SW480 (cell line): Measurements from ENCODE around the gene WDR20.

Experiments
- DNase-seq: peaks from one replicate; pipeline ENCODE4 v3.0.0-alpha.2; 2016; ENCODE audit warnings: low spot score

The WDR20 gene

DNA sequence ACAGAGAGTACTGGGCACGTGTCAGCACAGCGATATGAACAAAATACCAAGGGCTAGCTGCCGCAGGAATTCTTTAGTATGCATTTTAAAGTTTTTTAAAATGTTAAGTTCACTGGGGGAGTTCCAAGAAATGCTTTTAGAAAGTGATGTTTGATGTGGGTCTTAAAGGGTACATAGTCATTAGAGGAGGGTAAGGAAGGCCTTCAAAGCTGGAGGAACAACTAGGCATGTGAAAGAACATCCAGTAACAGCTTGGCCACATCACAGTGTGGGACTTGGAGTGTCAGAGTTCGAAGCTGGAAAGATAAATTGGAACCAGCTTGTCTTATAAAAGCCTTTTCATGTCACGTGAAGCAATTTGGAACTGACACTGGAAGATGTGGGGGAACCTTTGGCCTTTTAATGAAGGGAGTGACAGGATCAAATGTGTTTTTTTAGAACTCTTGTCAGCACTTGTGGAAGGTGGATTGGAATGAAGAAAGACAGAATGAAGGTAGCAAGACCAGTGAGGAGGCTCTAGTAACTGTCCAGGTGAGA lies 57.7 kb downstream of the WDR20 start:
- DNase-seq, result no peak

DNA sequence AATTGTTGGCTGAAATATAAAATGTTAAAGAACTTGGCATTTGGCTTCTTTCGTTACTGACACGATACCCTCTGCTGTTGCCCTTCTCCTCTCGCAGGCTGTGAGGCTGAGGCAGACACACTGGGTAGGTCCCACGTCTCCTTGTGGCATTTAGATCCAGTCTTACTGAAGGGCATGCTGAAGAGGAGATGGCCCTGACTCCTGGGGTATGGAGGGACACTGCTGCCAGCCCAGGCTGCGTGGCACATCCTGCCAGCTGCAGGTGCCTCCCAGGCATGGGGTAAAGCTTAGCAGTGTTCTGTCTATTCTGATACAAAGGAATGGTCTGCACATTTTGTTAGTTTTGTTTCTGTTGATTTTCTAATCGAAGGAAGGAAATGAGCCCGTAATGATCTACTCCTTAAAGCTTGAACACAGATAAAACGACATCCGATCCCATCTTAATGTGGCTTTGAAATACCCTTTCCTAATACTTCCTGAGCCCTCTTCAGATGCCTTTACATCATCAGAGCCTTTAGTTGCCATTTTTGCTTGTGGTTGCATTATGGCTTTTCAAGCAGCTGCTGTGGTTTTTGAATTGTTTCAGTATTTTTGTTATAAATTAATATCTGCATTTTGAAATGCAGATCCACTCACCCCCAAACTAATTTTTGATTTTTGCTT lies 61.1 kb downstream of the WDR20 start:
- DNase-seq, result no peak

DNA sequence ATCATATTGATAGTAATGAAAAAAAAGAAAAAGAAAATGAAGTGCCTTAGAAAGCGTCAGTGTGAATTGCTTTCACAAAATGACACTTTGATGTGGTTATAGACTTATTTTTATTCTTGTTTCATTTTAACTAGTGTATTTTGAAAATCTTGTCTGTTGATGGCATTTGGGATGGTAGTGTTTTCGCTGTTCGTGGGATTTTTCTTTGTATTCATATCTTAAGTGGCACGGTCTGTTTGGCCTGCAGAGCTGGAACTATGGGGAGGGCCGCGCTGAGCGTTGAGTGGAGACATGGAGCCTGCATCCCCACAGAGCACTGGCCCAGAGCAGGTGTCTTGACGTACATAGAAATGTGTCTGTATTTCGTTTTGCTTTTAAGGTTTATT lies 61.6 kb downstream of the WDR20 start:
- no peak for DNase-seq

- no peak for DNase-seq
Observed at GRCh38 chr14:102201776-102202175, 62.1 kb downstream of the WDR20 start.

DNA sequence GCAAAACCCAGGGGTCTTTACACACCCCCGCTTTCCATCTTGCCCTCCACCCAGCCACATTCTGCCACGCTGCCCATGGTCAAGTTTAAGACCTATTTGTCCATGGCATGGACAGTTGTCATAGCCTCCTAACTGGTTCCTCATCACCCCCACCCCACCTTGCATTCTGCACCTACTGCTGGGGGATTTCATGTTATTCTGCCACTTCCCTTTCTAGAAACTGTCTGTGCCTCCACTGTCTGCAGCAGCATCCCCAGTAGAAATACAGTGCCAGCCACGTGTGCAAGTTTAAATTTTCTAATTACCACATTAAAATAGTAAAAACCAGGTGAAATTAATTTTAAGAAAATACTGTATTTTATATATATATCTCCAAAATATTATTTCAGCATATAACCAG lies 63.2 kb downstream of the WDR20 start:
- DNase-seq, result no peak

GRCh38 chr14:102203382-102203781 lies 63.7 kb downstream of the WDR20 start:
- DNase-seq, result no peak

DNA sequence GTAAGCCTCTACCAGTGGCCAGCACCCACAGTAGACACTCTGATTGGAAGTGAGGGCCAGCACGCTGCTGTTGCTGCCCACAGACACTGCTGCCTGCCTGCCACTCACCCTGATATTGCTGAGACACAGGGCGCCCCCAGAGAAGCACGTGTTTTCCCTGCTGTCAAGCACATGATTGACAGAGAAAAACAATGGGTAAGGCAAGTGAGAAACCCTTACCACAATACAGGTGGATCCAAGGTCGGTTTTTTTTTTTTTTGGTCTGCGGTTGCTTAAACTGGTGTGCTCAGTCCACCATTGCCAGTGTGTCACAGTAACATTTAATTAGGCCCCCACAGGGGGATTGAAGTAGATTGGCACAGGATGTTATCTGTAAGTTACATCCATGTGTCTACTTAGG lies 65.9 kb downstream of the WDR20 start:
- DNase-seq, result no peak

DNA sequence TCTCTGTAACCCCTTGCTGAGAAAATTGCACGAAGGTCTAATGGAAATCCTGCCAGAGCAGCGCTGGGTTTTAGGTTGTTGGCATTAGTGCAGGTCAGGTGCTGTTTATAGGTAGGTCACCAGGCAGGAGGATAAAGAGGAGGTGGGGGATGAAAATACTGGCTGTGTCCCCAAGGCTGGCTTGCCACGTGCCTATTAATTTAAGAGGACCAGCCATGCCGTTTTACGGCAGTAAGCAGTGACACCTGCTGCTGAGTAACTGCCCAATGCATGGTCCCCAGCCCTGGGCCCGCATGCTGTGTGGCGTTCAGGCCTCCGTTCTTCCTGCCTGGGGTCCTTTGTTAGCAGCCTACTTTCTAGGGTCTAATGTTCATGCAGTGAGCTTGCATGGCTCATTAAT lies 67.2 kb downstream of the WDR20 start:
- DNase-seq, result no peak

DNA sequence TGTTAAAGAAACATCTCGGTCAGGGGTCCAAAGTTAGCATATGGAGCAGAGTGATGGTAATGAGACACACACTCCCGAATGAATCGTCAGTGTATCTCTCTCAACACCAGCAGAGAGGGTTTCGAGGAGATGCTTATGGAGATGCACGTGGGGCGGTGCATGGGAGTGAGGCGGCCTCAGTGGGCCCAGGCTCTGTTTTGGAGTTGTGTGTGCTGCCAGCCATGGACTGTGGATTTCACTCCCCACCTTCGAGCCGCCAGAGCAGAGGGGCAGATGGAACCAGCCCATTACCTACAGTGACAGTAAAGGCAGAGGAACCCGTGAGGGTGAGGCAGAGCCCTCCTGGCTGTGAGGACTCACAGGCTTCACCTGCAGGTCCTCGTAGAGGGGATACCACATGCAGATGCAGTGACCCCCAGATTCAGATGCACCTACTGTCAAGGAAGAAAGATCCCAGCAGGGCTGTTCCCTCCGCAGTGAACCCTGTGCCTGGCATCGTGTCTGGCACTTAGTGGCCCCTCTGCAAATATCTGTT lies 68.2 kb downstream of the WDR20 start:
- DNase-seq, result no peak

- DNase-seq, result no peak
Observed at GRCh38 chr14:102208741-102209140, 69.0 kb downstream of the WDR20 start.

DNA sequence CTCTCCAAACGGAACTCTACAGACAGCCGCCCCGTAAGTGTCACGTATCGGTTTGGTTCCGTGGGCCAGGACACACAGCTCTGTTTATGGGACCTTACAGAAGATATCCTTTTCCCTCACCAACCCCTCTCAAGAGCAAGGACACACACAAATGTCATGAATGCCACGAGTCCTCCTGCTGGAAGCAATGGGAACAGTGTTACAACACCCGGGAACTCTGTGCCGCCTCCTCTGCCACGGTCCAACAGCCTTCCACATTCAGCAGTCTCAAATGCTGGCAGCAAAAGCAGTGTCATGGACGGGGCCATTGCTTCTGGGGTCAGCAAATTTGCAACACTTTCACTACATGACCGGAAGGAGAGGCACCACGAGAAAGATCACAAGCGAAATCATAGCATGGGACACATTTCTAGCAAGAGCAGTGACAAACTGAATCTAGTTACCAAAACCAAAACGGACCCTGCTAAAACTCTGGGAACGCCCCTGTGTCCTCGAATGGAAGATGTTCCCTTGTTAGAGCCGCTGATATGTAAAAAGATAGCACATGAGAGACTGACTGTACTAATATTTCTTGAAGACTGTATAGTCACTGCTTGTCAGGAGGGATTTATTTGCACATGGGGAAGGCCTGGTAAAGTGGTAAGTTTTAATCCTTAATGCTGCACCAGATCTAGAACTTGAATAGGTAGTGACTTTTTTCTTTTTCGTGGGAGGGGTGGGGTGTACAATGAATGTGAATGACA lies 69.7 kb downstream of the WDR20 start:
- no peak for DNase-seq

DNA sequence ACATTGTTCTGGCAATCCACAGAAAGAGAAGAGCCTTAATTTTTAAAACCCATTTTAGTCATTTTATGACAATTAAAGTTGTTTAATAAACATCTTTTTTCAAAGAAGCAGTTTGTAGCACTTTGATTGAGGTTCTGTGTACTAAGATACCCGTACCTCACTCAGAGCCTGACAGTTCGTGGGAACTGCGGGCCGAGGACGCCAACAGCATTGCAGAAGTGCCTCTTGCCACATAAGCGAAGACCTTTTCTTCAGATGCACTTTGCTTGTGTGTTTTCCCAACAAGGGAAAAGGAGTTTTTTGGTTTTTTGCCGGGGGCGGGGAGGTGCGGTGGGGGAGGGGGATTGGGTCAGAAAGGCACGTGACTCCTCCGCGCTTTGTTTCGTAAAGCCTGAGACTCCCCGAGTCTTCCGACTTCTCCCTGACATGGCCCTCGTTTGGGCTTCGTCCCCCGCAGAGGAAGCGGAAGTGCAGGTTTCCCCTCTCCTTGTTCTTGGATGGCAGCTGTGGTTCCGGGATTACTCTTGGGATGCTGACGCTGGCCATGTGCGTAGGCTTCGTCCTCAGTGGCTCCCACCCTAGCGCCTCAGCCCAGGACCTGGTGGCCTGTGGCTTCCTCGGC lies 70.8 kb downstream of the WDR20 start:
- DNase-seq, result no peak

DNA sequence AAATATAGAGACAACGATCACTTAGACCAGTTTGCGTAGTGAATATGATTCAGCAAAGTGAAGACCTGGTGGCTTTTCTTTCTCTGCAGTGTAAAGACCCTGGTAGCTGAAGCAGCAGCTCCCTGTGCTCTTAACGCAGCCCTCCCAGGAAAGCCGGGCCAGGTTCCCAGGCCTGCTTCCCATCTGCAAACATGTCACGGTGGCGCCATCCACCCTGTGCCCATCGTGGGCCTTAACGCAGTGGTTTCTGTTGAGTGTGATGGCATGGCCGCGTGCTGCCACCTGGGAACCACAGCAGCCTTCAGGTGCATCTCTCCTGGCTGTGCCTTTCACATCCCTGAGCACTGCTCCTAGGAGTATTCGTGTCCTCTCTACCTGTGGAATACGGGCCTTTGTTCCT lies 71.5 kb downstream of the WDR20 start:
- DNase-seq, result no peak

GRCh38 chr14:102212356-102212755 lies 72.7 kb downstream of the WDR20 start:
- no peak for DNase-seq

DNA sequence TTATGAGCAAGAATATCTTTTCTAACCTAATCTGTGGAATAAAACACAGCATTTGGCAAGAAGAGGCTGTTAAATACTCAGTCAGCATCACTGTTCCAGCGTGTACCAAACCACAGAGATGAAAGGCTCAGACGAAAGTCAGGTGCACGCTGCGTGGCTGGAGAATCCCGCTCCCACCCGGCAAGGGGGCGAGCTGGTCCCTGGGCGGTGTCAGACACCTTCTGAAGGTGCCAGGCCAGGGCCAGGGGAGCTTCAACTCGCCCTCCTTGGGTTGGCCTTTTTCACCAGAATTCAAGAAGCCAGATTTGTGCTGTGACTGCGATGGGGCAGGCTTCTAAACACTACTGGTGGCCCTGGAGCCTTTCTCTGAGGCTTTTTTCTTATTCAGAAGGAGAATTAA lies 73.1 kb downstream of the WDR20 start:
- no peak for DNase-seq

GRCh38 chr14:102213470-102213869 lies 73.8 kb downstream of the WDR20 start:
- DNase-seq, result no peak

DNA sequence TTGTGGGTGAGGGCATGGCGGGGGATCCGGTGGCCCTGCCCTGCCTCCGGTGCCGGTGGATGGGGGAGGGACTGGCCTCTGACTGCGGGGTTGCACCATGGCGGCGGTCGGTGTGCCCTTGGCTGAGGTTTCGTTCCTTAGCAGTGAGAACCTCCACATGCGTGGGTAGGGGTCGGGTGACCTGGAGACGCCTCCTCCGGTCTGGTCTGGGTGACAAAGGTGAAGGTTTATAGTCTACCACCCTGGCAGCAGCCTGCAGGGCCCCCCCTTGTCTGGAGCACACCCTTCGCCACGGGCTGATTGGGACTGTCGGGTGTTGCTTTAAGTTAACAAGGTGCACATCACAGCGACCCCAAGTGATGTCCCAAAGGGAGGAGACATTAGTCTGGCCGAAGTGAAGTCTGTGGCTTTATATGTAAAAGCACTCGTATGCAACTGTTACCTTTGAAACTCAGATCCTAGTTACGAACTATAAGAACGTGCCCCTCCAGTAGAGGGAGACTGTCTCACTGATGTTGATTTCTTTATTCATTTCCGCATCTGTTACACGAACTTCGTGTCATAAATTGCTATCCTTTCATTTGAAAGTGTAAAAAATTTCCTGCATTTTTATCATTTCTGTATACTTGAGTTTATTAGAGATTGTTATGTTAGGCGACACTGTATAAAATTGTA lies 74.4 kb downstream of the WDR20 start:
- no peak for DNase-seq

DNA sequence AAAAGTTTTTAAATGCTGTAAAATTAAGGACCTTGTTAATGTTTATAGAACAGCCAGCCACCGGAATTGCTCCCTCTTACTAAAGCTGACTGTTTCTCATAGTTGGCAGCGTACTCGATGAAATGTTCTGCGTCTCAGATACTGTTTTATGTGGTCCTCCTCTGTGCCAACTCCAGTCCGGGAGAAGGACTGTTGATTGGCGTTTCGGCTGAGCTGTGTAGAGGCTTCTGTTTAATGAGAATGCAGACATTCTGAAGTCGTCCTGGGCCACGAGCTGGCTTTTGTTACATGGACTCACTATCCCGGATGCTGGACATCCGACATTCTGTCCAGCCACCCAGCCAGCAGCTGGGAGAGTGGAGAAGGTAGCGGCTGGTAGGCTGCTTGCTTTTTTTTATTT lies 75.4 kb downstream of the WDR20 start:
- no peak for DNase-seq

DNA sequence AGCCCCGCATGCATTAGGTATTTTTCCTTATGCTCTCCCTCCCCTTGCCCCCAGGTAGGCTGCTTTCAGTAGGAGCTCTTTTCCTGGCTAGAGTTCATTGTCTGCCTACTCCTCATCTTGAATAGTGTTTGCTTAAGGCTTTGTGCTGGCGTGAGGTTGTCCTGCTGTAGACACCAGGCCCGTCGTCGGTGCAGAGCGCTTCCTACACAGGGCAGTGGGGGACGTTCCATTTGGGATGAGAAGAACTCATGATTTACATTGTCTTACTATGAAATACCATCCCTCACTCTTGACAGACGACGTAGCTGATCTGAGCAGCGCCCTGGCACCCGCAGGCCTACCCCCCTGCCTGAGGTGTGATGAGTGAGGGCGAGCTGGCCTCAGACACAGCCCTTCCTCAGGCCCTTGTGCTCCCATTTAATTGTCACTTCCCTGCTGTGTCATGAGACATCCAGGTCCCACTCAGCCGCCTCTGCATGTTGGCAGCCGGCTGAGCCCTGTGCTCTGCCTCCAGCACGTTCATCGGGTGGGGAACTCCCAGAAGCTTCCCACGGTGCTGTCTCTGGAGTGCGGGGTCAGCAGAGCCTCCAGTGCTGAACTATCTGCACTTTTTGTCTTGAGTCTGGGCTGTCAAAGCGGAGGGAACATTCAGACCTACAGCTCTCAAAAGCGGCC lies 76.0 kb downstream of the WDR20 start:
- no peak for DNase-seq

DNA sequence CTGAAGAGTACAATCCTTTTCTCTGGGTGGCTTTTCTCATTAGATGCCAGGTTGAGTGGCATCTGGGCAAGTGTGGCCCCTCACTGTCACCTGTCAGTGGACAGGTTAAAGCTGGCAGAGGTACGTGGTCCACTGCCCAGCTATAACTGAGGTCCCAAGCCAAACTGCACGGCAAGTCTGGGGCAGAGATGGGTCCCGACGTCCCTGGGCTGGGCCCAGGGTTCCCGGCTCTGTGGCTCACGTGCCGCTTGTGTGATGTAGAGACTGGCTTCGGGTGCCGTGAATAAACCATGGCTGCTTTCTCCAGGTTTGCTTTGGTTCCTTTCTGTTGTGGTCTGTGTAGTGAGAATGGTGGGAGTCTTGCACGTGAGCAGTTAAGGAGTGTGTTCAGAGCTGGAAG lies 77.7 kb downstream of the WDR20 start:
- DNase-seq, result no peak

DNA sequence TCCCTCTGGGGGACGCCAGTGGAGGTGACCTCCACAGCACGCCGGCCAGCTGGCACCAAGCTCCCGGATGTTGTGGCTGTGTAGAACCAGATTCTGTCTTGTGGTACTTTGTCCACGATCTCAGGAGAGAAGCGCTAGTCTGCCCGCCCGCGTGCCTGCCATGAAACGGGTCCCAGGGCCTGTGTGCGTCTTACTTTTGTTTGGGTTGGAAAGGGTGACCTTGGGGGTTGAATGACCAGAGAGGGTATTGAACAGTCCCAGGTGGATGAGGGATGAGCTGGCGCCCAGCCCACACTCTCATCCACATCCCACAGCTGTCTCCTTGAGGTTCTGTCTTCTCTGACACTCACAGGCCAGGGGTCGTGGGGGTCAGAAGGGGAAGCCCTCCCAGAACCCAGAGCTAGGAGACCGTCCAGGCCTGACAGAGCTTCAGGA lies 78.3 kb downstream of the WDR20 start:
- no peak for DNase-seq

DNA sequence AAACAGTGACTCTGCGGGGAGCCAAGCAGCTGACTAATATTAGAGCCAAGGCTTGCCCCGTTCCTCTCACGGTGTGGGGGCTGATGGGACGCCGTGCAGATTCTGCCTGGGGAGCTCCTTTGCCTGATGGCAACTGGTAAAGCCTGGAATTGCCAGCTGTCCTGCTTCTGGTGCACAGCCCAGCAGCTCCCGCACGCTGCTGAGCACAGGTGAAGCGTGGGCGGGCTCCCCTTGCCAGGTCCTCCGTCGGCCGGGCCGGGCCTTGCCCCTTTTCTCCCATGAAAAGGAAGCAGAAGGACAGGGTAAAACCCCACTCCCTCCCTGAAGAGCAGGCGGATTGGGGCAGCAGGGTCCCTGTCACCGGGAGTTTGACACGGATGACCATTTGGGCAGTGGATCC lies 79.0 kb downstream of the WDR20 start:
- DNase-seq, result no peak
